SK-N-SH (cell line): Measurements from ENCODE around the gene RBP3. TPM values are rescaled to one million over a fixed set of nuclear protein-coding genes. Genes with fewer than 3 reads are reported as not detected.

Source experiments
- CTCF ChIA-PET: fragments of 300-600, 350-600 bp; formaldehyde crosslinking; extraction: SDS; loops from one replicate; lab custom pipeline; 2021; lab: Yijun Ruan, JAX
- POLR2A ChIA-PET: fragments of 350-600 bp; sonication (Branson Sonifier 250); formaldehyde crosslinking; extraction: SDS; loops from one replicate; lab custom pipeline; 2020; ENCODE audit warnings: antibody characterized with exemption, inconsistent platforms; lab: Yijun Ruan, JAX
- DNase-seq: peaks from one replicate; pipeline ENCODE4 v3.0.0; 2012
- H2AFZ ChIP-seq: fragments of 200-600 bp; sonication (generic); 2 replicates; pipeline ENCODE4 v1.8.1; 2016; ENCODE audit warnings: antibody characterized with exemption, mild to moderate bottlenecking, low read depth
- H3F3A ChIP-seq: fragments of 200-600 bp; sonication (generic); replicated peaks from 2 replicates; pipeline ENCODE3; 2016; ENCODE audit warnings: antibody characterized with exemption, mild to moderate bottlenecking; ENCODE audit not compliant: insufficient read depth
- H3K27ac ChIP-seq, 2 experiments: fragments of 200-500 bp in 1 of 2; fragments of 200-600 bp in 1 of 2; sonication (Bioruptor generic) in 1 of 2; sonication (generic), shearing (Covaris generic) in 1 of 2; 2 replicates each; pipeline versions ENCODE4 v1.5.1 to v1.6.1; 2014 to 2016; ENCODE audit warnings: low read depth in 2 of 2, inconsistent platforms in 1 of 2, low read length in 1 of 2, mild to moderate bottlenecking in 1 of 2, mixed read lengths in 1 of 2
- H3K27me3 ChIP-seq: fragments of 200-600 bp; sonication (generic), shearing (Covaris generic); 2 replicates; pipeline ENCODE4 v1.6.1; 2016; ENCODE audit warnings: mixed run types; ENCODE audit not compliant: insufficient read depth
- H3K36me3 ChIP-seq, 2 experiments: fragments of 200-500 bp in 1 of 2; fragments of 200-600 bp in 1 of 2; sonication (Bioruptor generic) in 1 of 2; sonication (generic) in 1 of 2; replicated peaks in 1 of 2; 2 replicates each; pipeline versions ENCODE3 to v1.5.1; 2014 to 2016; ENCODE audit warnings: low read length in 1 of 2, mild to moderate bottlenecking in 1 of 2; ENCODE audit not compliant: insufficient read depth in 2 of 2, control insufficient read depth in 1 of 2
- H3K4me1 ChIP-seq, 2 experiments: fragments of 200-500 bp in 1 of 2; fragments of 200-600 bp in 1 of 2; sonication (Bioruptor generic) in 1 of 2; sonication (generic), shearing (Covaris generic) in 1 of 2; 2 replicates each; pipeline versions ENCODE4 v1.5.1 to v1.6.1; 2014 to 2016; ENCODE audit warnings: low read depth in 1 of 2, low read length in 1 of 2, mixed run types in 1 of 2; ENCODE audit not compliant: insufficient read depth in 2 of 2, control insufficient read depth in 1 of 2
- H3K4me2 ChIP-seq: fragments of 200-600 bp; sonication (generic), shearing (Covaris generic); 2 replicates; pipeline ENCODE4 v1.6.1; 2017; ENCODE audit warnings: mixed run types
- H3K4me3 ChIP-seq, 2 experiments: fragments of 200-500 bp in 1 of 2; fragments of 200-600 bp in 1 of 2; sonication (Bioruptor generic) in 1 of 2; sonication (generic), shearing (Covaris generic) in 1 of 2; 2 replicates each; pipeline versions ENCODE4 v1.5.1 to v1.8.1; 2014 to 2016; ENCODE audit warnings: low read depth in 2 of 2, inconsistent platforms in 1 of 2, low read length in 1 of 2, mild to moderate bottlenecking in 1 of 2, mixed read lengths in 1 of 2, moderate library complexity in 1 of 2
- H3K79me2 ChIP-seq: fragments of 200-600 bp; sonication (generic); 2 replicates; pipeline ENCODE4 v1.8.1; 2017; ENCODE audit warnings: mild to moderate bottlenecking; ENCODE audit not compliant: insufficient read depth
- H3K9ac ChIP-seq: fragments of 200-600 bp; sonication (generic); 2 replicates; pipeline ENCODE4 v1.6.1; 2017; ENCODE audit warnings: mixed run types
- H3K9me2 ChIP-seq: fragments of 200-600 bp; sonication (generic); 2 replicates; pipeline ENCODE4 v1.6.1; 2017; ENCODE audit warnings: mixed run types
- H3K9me3 ChIP-seq: fragments of 200-600 bp; sonication (generic); 2 replicates; pipeline ENCODE4 v1.6.1; 2017; ENCODE audit warnings: mixed run types, mild to moderate bottlenecking, moderate library complexity
- H4K20me1 ChIP-seq: fragments of 200-600 bp; sonication (generic); 2 replicates; pipeline ENCODE4 v1.6.1; 2017; ENCODE audit warnings: mild to moderate bottlenecking, mixed run types; ENCODE audit not compliant: insufficient read depth
- CHD2 ChIP-seq: fragments of 150-350 bp; IDR thresholded peaks from 2 replicates; pipeline ENCODE4 v1.6.1; 2018; ENCODE audit warnings: low read length; ENCODE audit not compliant: partially characterized antibody
- ELF1 ChIP-seq: IDR thresholded peaks from 2 replicates; pipeline ENCODE4 v1.4.0; 2012
- FOSL2 ChIP-seq: IDR thresholded peaks from 2 replicates; pipeline ENCODE4 v1.4.0; 2012; ENCODE audit warnings: low read depth, mild to moderate bottlenecking, moderate library complexity, borderline replicate concordance
- GABPA ChIP-seq: IDR thresholded peaks from 2 replicates; pipeline ENCODE4 v1.4.0; 2012; ENCODE audit warnings: low read depth, mild to moderate bottlenecking
- GATA2 ChIP-seq: sonication (generic); formaldehyde crosslinking; IDR thresholded peaks from 2 replicates; pipeline ENCODE4 v1.5.0; 2020; ENCODE audit warnings: mild to moderate bottlenecking, missing genetic modification reagents
- JUND ChIP-seq: IDR thresholded peaks from 2 replicates; pipeline ENCODE4 v1.4.0; 2012
- MEF2A ChIP-seq: IDR thresholded peaks from 2 replicates; pipeline ENCODE4 v1.4.0; 2012; ENCODE audit warnings: low read depth, borderline replicate concordance
- MXI1 ChIP-seq: IDR thresholded peaks from 2 replicates; pipeline ENCODE4 v1.6.1; 2012; ENCODE audit warnings: mild to moderate bottlenecking, low read depth, low read length, improper control_type of control experiment
- NRF1 ChIP-seq: IDR thresholded peaks from 2 replicates; pipeline ENCODE4 v1.6.1; 2012; ENCODE audit warnings: low read depth, mild to moderate bottlenecking, low read length
- POLR2AphosphoS5 ChIP-seq: IDR thresholded peaks from 2 replicates; pipeline ENCODE4 v1.6.1; 2012; ENCODE audit warnings: low read depth, low read length
- RFX5 ChIP-seq: IDR thresholded peaks from 2 replicates; pipeline ENCODE4 v1.6.1; 2012; ENCODE audit warnings: mild to moderate bottlenecking, improper control_type of control experiment, low read length
- RXRA ChIP-seq: IDR thresholded peaks from 2 replicates; pipeline ENCODE4 v1.4.0; 2012; ENCODE audit warnings: low read depth, mild to moderate bottlenecking, borderline replicate concordance
- SIN3A ChIP-seq: IDR thresholded peaks from 2 replicates; pipeline ENCODE4 v1.6.1; 2012; ENCODE audit warnings: low read depth, mild to moderate bottlenecking, low read length, moderate library complexity, borderline replicate concordance
- TCF12 ChIP-seq: IDR thresholded peaks from 2 replicates; pipeline ENCODE4 v1.4.0; 2012
- TEAD4 ChIP-seq: IDR thresholded peaks from 2 replicates; pipeline ENCODE4 v1.4.0; 2012; ENCODE audit warnings: mild to moderate bottlenecking, borderline replicate concordance; ENCODE audit not compliant: insufficient read depth
- WGBS: methylation state at CpG from one replicate; pipeline ENCODE4 v1.1.6; 2017; ENCODE audit warnings: low lambda C conversion rate; 5-methylcytosine and 5-hydroxymethylcytosine counted together
- polyA plus RNA-seq, 3 experiments: library from polyadenylated mRNA; depleted of rRNA; stranded (reverse); fragments of >200 nt; gene quantifications; 2 replicates each; pipeline ENCODE4 v1.2.3, GENCODE V29; 2012
- TF ChIP-seq, protein P1 (sequence below): IDR thresholded peaks from 2 replicates; pipeline ENCODE4 v1.6.1; 2012; ENCODE audit warnings: mild to moderate bottlenecking, low read depth, low read length, moderate library complexity
- TF ChIP-seq, protein P2 (sequence below): fragments of 150-350 bp; IDR thresholded peaks from 2 replicates; pipeline ENCODE4 v1.6.1; 2016; ENCODE audit warnings: mild to moderate bottlenecking, low read depth, low read length
- TF ChIP-seq, protein P3 (sequence below): IDR thresholded peaks from 2 replicates; pipeline ENCODE4 v1.4.0; 2012; ENCODE audit warnings: low read depth

RBP3 gene
- polyA plus RNA-seq, 1 of the 3 experiments (the other 2 are of a cell fraction): not detected

DNA sequence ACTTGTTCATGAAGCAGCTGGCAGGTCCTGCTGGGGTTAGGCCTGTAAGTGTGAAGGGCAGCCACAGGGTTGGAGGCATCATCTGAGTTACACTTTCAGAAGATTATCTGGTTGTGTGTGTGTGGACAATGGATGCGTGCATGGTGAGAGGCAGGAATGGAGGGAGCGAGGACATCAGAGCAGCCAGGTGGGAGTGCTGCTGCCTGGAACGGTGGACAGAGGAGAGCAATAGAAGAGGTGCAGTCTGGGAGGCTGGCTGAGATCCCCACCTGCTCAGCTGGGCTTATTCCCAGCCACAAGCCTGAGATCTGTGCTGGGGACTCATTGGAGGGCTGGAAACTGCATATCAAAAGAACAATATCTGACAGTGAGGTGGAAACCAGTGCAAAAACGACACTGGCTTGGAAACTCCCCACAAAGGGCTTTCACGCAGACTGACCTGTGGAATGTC is 18.0 kb downstream of the RBP3 start:
- Histone ChIP-seq H4K20me1 (no peaks in the 10 kb centered on the region), H3K9me3 (no peaks in the 10 kb centered on the region), H3K4me1 (peaks cover 0 to 2% of the 10 kb centered on the region in 2 experiments; a peak in 1 of 4 replicates), H3K4me3 (no peak overlapping the region), H3K9me2 (no peaks in the 10 kb centered on the region), H3K4me2 (no peak overlapping the region)
- WGBS: 78% methylated on average over 5 of the region's 5 CpGs
- POLR2A ChIA-PET: no interaction called here
- no peak for DNase-seq
- no peak for TF ChIP-seq GATA2 (CRISPR knock-in tag)
- no peak for TF ChIP-seq CHD2
- no peak for TF ChIP-seq RXRA
- no peak for TF ChIP-seq TCF12
- no peak for TF ChIP-seq FOSL2
- TF ChIP-seq, protein P1, sequence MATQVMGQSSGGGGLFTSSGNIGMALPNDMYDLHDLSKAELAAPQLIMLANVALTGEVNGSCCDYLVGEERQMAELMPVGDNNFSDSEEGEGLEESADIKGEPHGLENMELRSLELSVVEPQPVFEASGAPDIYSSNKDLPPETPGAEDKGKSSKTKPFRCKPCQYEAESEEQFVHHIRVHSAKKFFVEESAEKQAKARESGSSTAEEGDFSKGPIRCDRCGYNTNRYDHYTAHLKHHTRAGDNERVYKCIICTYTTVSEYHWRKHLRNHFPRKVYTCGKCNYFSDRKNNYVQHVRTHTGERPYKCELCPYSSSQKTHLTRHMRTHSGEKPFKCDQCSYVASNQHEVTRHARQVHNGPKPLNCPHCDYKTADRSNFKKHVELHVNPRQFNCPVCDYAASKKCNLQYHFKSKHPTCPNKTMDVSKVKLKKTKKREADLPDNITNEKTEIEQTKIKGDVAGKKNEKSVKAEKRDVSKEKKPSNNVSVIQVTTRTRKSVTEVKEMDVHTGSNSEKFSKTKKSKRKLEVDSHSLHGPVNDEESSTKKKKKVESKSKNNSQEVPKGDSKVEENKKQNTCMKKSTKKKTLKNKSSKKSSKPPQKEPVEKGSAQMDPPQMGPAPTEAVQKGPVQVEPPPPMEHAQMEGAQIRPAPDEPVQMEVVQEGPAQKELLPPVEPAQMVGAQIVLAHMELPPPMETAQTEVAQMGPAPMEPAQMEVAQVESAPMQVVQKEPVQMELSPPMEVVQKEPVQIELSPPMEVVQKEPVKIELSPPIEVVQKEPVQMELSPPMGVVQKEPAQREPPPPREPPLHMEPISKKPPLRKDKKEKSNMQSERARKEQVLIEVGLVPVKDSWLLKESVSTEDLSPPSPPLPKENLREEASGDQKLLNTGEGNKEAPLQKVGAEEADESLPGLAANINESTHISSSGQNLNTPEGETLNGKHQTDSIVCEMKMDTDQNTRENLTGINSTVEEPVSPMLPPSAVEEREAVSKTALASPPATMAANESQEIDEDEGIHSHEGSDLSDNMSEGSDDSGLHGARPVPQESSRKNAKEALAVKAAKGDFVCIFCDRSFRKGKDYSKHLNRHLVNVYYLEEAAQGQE: no peak
- TF ChIP-seq MXI1: no peak
- TF ChIP-seq MEF2A: no peak
- TF ChIP-seq ELF1: no peak
- TF ChIP-seq POLR2AphosphoS5: no peak
- TF ChIP-seq GABPA: no peak
- TF ChIP-seq, protein P2, sequence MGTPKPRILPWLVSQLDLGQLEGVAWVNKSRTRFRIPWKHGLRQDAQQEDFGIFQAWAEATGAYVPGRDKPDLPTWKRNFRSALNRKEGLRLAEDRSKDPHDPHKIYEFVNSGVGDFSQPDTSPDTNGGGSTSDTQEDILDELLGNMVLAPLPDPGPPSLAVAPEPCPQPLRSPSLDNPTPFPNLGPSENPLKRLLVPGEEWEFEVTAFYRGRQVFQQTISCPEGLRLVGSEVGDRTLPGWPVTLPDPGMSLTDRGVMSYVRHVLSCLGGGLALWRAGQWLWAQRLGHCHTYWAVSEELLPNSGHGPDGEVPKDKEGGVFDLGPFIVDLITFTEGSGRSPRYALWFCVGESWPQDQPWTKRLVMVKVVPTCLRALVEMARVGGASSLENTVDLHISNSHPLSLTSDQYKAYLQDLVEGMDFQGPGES: no peak
- no peak for TF ChIP-seq SIN3A
- TF ChIP-seq RFX5: no peak
- TF ChIP-seq JUND: no peak
- TF ChIP-seq NRF1: no peak
- TF ChIP-seq TEAD4: no peak
- TF ChIP-seq, protein P3, sequence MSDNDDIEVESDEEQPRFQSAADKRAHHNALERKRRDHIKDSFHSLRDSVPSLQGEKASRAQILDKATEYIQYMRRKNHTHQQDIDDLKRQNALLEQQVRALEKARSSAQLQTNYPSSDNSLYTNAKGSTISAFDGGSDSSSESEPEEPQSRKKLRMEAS: no peak
- TF ChIP-seq, all 33 proteins: peak for 0
- Histone ChIP-seq H3K36me3 (no peaks in the 10 kb centered on the region), H3F3A (peaks cover 3% of the 10 kb centered on the region), H3K79me2 (no peaks in the 10 kb centered on the region), H3K27me3 (no peaks in the 10 kb centered on the region), H2AFZ (no peak overlapping the region), H3K27ac (no peak overlapping the region), H3K9ac (no peak overlapping the region)
- CTCF ChIA-PET: interaction anchor here (1.2 to 1.6 kb wide), 2 partner anchors 25 to 53 kb away, joined by 4 to 5 read pairs; no protein-coding TSS in a partner anchor
